OCI-LY3 (cell line): Measurements from ENCODE around the gene DIS3L.
"Not testable (repeated sequence)": the region's sequence is repeated elsewhere in the genome, so short reads cannot be mapped to it uniquely, and the experiment has no call there.

Source experiments
- H2AFZ ChIP-seq: fragments of 200-600, 300-600 bp; shearing (Covaris generic); 2 replicates; pipeline ENCODE4 v1.6.0; 2014; ENCODE audit warnings: antibody characterized with exemption, low read depth, low read length
- H3K27ac ChIP-seq: fragments of 200-600, 300-600 bp; sonication (generic); 2 replicates; pipeline ENCODE4 v1.5.1; 2014; ENCODE audit warnings: mild to moderate bottlenecking, low read length, moderate library complexity, mixed read lengths
- H3K27me3 ChIP-seq: fragments of 200-600, 300-600 bp; sonication (generic); 2 replicates; pipeline ENCODE4 v1.6.1; 2014; ENCODE audit warnings: low read depth, low read length, mixed read lengths
- H3K36me3 ChIP-seq: fragments of 200-600, 300-600 bp; sonication (generic); replicated peaks from 2 replicates; pipeline ENCODE3; 2014; ENCODE audit warnings: low read depth, low read length, mixed read lengths
- H3K4me1 ChIP-seq: fragments of 300-600, 200-600 bp; sonication (generic); 2 replicates; pipeline ENCODE4 v1.6.1; 2014; ENCODE audit warnings: low read length, mixed read lengths
- H3K4me2 ChIP-seq: fragments of 200-600, 300-600 bp; sonication (generic); 2 replicates; pipeline ENCODE4 v1.6.1; 2014; ENCODE audit warnings: low read length, mixed read lengths
- H3K4me3 ChIP-seq: fragments of 300-600, 200-600 bp; sonication (generic); 2 replicates; pipeline ENCODE4 v1.5.1; 2014; ENCODE audit warnings: antibody characterized with exemption, mild to moderate bottlenecking, low read length, moderate library complexity
- H3K79me2 ChIP-seq: fragments of 300-600, 200-600 bp; shearing (Covaris generic); 2 replicates; pipeline ENCODE4 v1.6.1; 2014; ENCODE audit warnings: mild to moderate bottlenecking, low read length, mixed read lengths
- H3K9ac ChIP-seq: fragments of 300-600, 200-600 bp; shearing (Covaris generic); 2 replicates; pipeline ENCODE4 v1.6.0; 2014; ENCODE audit warnings: mild to moderate bottlenecking, low read length, moderate library complexity
- H3K9me3 ChIP-seq: fragments of 200-600, 300-600 bp; shearing (Covaris generic); 2 replicates; pipeline ENCODE4 v1.6.1; 2014; ENCODE audit warnings: low read length, mixed read lengths; ENCODE audit not compliant: insufficient read depth
- H4K20me1 ChIP-seq: fragments of 200-600, 300-600 bp; sonication (generic); 2 replicates; pipeline ENCODE4 v1.6.1; 2016; ENCODE audit warnings: low read length, mixed read lengths; ENCODE audit not compliant: insufficient read depth
- EZH2phosphoT487 ChIP-seq: fragments of 200-600 bp; shearing (Covaris generic); IDR thresholded peaks from 2 replicates; pipeline ENCODE4 v1.6.1; 2018; ENCODE audit warnings: antibody characterized with exemption, mixed run types, low read depth
- TF ChIP-seq, protein P1 (sequence below): fragments of 200-600, 300-600 bp; sonication (generic); IDR thresholded peaks from 2 replicates; pipeline ENCODE4 v1.5.1; 2014; ENCODE audit warnings: antibody characterized with exemption, low read length, low read depth

Gene DIS3L

GRCh38 chr15:66326051-66326450 lies 32.7 kb downstream of the DIS3L start:
- no peak for TF ChIP-seq EZH2phosphoT487
- TF ChIP-seq, protein P1, sequence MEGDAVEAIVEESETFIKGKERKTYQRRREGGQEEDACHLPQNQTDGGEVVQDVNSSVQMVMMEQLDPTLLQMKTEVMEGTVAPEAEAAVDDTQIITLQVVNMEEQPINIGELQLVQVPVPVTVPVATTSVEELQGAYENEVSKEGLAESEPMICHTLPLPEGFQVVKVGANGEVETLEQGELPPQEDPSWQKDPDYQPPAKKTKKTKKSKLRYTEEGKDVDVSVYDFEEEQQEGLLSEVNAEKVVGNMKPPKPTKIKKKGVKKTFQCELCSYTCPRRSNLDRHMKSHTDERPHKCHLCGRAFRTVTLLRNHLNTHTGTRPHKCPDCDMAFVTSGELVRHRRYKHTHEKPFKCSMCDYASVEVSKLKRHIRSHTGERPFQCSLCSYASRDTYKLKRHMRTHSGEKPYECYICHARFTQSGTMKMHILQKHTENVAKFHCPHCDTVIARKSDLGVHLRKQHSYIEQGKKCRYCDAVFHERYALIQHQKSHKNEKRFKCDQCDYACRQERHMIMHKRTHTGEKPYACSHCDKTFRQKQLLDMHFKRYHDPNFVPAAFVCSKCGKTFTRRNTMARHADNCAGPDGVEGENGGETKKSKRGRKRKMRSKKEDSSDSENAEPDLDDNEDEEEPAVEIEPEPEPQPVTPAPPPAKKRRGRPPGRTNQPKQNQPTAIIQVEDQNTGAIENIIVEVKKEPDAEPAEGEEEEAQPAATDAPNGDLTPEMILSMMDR, result no peak
- no peak overlapping the region for H3K4me3 ChIP-seq
- no peak overlapping the region for H3K27ac ChIP-seq
- H3K36me3 ChIP-seq, result peaks cover 63% of the 10 kb centered on the region
- H3K4me1 ChIP-seq, result no peaks in the 10 kb centered on the region
- H3K79me2 ChIP-seq, result no peaks in the 10 kb centered on the region
- H4K20me1 ChIP-seq, result no peaks in the 10 kb centered on the region
- H3K4me2 ChIP-seq, result no peak overlapping the region
- no peak overlapping the region for H3K9ac ChIP-seq
- H2AFZ ChIP-seq, result no peak overlapping the region
- H3K9me3 ChIP-seq, result no peaks in the 10 kb centered on the region
- no peaks in the 10 kb centered on the region for H3K27me3 ChIP-seq

DNA sequence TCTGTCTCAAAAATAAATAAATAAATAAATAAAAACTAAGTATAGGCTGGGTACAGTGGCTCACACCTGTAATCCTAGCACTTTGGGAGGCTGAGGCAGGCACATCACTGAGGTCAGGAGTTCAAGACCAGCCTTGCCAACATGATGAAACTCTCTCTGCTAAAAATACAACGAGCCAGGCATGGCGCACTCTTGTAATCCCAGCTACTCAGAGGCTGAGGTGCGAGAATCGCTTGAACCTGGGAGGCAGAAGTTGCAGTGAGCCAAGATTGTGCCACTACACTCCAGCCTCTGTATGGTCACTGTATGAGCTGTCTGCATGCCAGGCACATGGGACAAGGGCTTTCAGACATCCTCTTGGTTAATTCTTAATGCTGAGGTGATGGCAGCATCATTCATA lies 34.4 kb downstream of the DIS3L start:
- no peaks in the 10 kb centered on the region for H3K79me2 ChIP-seq
- H3K36me3 ChIP-seq, result peaks cover 54% of the 10 kb centered on the region
- H4K20me1 ChIP-seq, result no peaks in the 10 kb centered on the region
- no peak overlapping the region for H3K27ac ChIP-seq
- no peak overlapping the region for H3K4me3 ChIP-seq
- no peaks in the 10 kb centered on the region for H3K27me3 ChIP-seq
- no peak overlapping the region for H3K9ac ChIP-seq
- H3K9me3 ChIP-seq, result no peaks in the 10 kb centered on the region
- no peak overlapping the region for H2AFZ ChIP-seq
- H3K4me2 ChIP-seq, result no peak overlapping the region
- TF ChIP-seq, protein P1, result no peak
- no peak for TF ChIP-seq EZH2phosphoT487
- H3K4me1 ChIP-seq, result no peaks in the 10 kb centered on the region

- TF ChIP-seq EZH2phosphoT487, result no peak
- TF ChIP-seq, protein P1, result no peak
- no peaks in the 10 kb centered on the region for H3K9me3 ChIP-seq
- H3K79me2 ChIP-seq, result no peaks in the 10 kb centered on the region
- H3K4me3 ChIP-seq, result no peak overlapping the region
- no peaks in the 10 kb centered on the region for H3K4me1 ChIP-seq
- H2AFZ ChIP-seq, result no peak overlapping the region
- H3K27me3 ChIP-seq, result no peaks in the 10 kb centered on the region
- no peak overlapping the region for H3K9ac ChIP-seq
- H3K36me3 ChIP-seq, result peaks cover 50% of the 10 kb centered on the region
- no peak overlapping the region for H3K27ac ChIP-seq
- no peak overlapping the region for H3K4me2 ChIP-seq
- no peaks in the 10 kb centered on the region for H4K20me1 ChIP-seq
Measured at GRCh38 chr15:66328771-66329170, 35.4 kb downstream of the DIS3L start.

DNA sequence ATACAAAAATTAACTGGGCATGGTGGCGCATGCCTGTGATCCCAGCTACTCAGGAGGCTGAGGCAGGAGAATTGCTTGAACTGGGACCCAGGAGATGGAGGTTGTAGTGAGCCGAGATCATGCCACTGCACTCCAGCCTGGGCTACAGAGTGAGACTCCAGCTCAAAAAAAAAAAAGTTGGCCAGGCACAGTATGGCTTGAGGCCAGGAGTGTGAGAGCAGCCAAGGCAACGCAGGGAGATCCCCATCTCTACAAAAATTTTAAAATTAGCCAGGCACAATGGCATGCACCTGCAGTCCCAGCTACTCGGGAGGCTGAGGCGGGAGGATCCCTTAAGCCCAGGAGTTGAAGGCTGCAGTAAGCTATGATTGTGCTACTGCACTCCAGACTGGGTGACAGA lies 55.2 kb downstream of the DIS3L start:
- not testable (repeated sequence) for H3K4me3 ChIP-seq, H3K9me3 ChIP-seq, H4K20me1 ChIP-seq, H3K4me1 ChIP-seq, H3K27ac ChIP-seq, H3K4me2 ChIP-seq, H2AFZ ChIP-seq, H3K27me3 ChIP-seq, H3K9ac ChIP-seq
- Histone ChIP-seq H3K79me2 (peaks cover 13% of the 10 kb centered on the region), H3K36me3 (peaks cover 35% of the 10 kb centered on the region)

GRCh38 chr15:66356077-66356358 lies 62.6 kb downstream of the DIS3L start:
- H3K36me3 ChIP-seq, result peaks cover 11% of the 10 kb centered on the region
- H3K79me2 ChIP-seq, result peaks cover 39% of the 10 kb centered on the region
- H3K9ac ChIP-seq, result peak overlapping the region; percentile 98
- H2AFZ ChIP-seq, result peak overlapping the region; percentile 84
- H3K9me3 ChIP-seq, result no peaks in the 10 kb centered on the region
- H3K4me2 ChIP-seq, result peak overlapping the region; percentile 84
- TF ChIP-seq EZH2phosphoT487, result no peak
- TF ChIP-seq, protein P1, result no peak
- peak overlapping the region; percentile 94 for H3K4me3 ChIP-seq
- peaks cover 44% of the 10 kb centered on the region for H3K4me1 ChIP-seq
- no peaks in the 10 kb centered on the region for H4K20me1 ChIP-seq
- H3K27me3 ChIP-seq, result no peaks in the 10 kb centered on the region
- peak overlapping the region; percentile 73 for H3K27ac ChIP-seq
